Right atrium auricular region (tissue), 2 donors: Measurements from ENCODE around the gene CADPS2. TPM values are rescaled to one million over a fixed set of nuclear protein-coding genes. Genes with fewer than 3 reads are reported as not detected.
"Not testable (repeated sequence)": the region's sequence is repeated elsewhere in the genome, so short reads cannot be mapped to it uniquely, and the experiment has no call there.

Source experiments
- DNase-seq: peaks from one replicate; pipeline ENCODE4 v3.0.0-alpha.2; 2019; ENCODE audit warnings: low spot score
- H3K27ac ChIP-seq, 2 donors: fragments of 200-600 bp; sonication (generic); 1 replicate in 1 of 2; 2 replicates in 1 of 2; pipeline ENCODE4 v1.5.1; 2016 to 2019
- H3K27me3 ChIP-seq, 2 donors: fragments of 200-600 bp; sonication (generic); one replicate each; pipeline versions ENCODE4 v1.5.1 to v1.6.0; 2017 to 2019
- H3K36me3 ChIP-seq: fragments of 200-600 bp; sonication (generic); one replicate; pipeline ENCODE4 v1.5.1; 2016
- H3K4me1 ChIP-seq, 2 donors: fragments of 200-600 bp; sonication (generic); one replicate each; pipeline versions ENCODE4 v1.5.1 to v1.6.0; 2017 to 2019
- H3K4me3 ChIP-seq, 2 donors: fragments of 200-600 bp; sonication (generic); 1 replicate in 1 of 2; 2 replicates in 1 of 2; pipeline ENCODE4 v1.5.1; 2017 to 2019; ENCODE audit warnings: mild to moderate bottlenecking in 1 of 2, moderate library complexity in 1 of 2
- H3K9me3 ChIP-seq, 2 donors: fragments of 200-600 bp; sonication (generic); one replicate each; pipeline ENCODE4 v1.5.1; 2019
- CTCF ChIP-seq, 2 donors: fragments of 200-600 bp; sonication (generic); IDR thresholded peaks; one replicate each; pipeline ENCODE4 v1.5.1; 2019; ENCODE audit warnings: antibody characterized with exemption in 2 of 2
- total RNA-seq, 2 donors: library from RNA; depleted of rRNA; stranded (reverse); fragments of >200 nt; gene quantifications; one replicate each; pipeline ENCODE4 v1.1.0, GENCODE V29; 2016

The CADPS2 gene
- total RNA-seq, 2 donors from 2014 or later: 11.8 to 19.9 TPM

- no peaks in the 10 kb centered on the region for H3K9me3 ChIP-seq
- TF ChIP-seq CTCF (IDR thresholded peaks at IDR 0.05): no peak
Measured at GRCh38 chr7:122638459-122638858, 247.8 kb downstream of the CADPS2 start.

GRCh38 chr7:122637784-122638183 is 248.5 kb downstream of the CADPS2 start:
- no peaks in the 10 kb centered on the region for H3K9me3 ChIP-seq
- H3K27me3 ChIP-seq: no peaks in the 10 kb centered on the region
- H3K36me3 ChIP-seq: no peaks in the 10 kb centered on the region
- no peak for DNase-seq
- H3K4me3 ChIP-seq: no peak overlapping the region
- H3K27ac ChIP-seq: no peak overlapping the region
- TF ChIP-seq CTCF (IDR thresholded peaks at IDR 0.05): no peak
- no peaks in the 10 kb centered on the region for H3K4me1 ChIP-seq

More at GRCh38 chr7:122638459-122638858, 247.8 kb downstream of the CADPS2 start:
- Histone ChIP-seq H3K4me1 (no peaks in the 10 kb centered on the region), H3K27ac (no peak overlapping the region), H3K36me3 (no peaks in the 10 kb centered on the region), H3K27me3 (no peaks in the 10 kb centered on the region), H3K4me3 (no peak overlapping the region)
- DNase-seq: no peak

GRCh38 chr7:122635481-122635880 is 250.8 kb downstream of the CADPS2 start:
- DNase-seq, H3K4me1 ChIP-seq, H3K36me3 ChIP-seq, H3K27me3 ChIP-seq, H3K4me3 ChIP-seq, H3K9me3 ChIP-seq, H3K27ac ChIP-seq: not testable (repeated sequence)

GRCh38 chr7:122633472-122633871 is 252.8 kb downstream of the CADPS2 start:
- no peaks in the 10 kb centered on the region for H3K4me1 ChIP-seq
- no peaks in the 10 kb centered on the region for H3K36me3 ChIP-seq
- H3K27ac ChIP-seq: no peak overlapping the region
- H3K4me3 ChIP-seq: no peak overlapping the region
- H3K27me3 ChIP-seq: no peaks in the 10 kb centered on the region
- no peaks in the 10 kb centered on the region for H3K9me3 ChIP-seq
- DNase-seq: no peak
- no peak for TF ChIP-seq CTCF (IDR thresholded peaks at IDR 0.05)

- no peaks in the 10 kb centered on the region for H3K27me3 ChIP-seq
- no peaks in the 10 kb centered on the region for H3K9me3 ChIP-seq
- H3K36me3 ChIP-seq: no peaks in the 10 kb centered on the region
- no peaks in the 10 kb centered on the region for H3K4me1 ChIP-seq
- no peak overlapping the region for H3K4me3 ChIP-seq
- no peak overlapping the region for H3K27ac ChIP-seq
- no peak for TF ChIP-seq CTCF (IDR thresholded peaks at IDR 0.05)
- DNase-seq: no peak
Measured at GRCh38 chr7:122632238-122632637, 254.0 kb downstream of the CADPS2 start.

- H3K36me3 ChIP-seq: no peaks in the 10 kb centered on the region
- DNase-seq: no peak
- H3K4me3 ChIP-seq: no peak overlapping the region
- no peaks in the 10 kb centered on the region for H3K9me3 ChIP-seq
- no peaks in the 10 kb centered on the region for H3K27me3 ChIP-seq
- no peak for TF ChIP-seq CTCF (IDR thresholded peaks at IDR 0.05)
- H3K27ac ChIP-seq: no peak overlapping the region
- H3K4me1 ChIP-seq: no peaks in the 10 kb centered on the region
Measured at GRCh38 chr7:122629412-122629953, 256.8 kb downstream of the CADPS2 start.
